ENCODE measurements around the gene C2orf76. TPM values are rescaled to one million over a fixed set of nuclear protein-coding genes. Genes with fewer than 3 reads are reported as not detected.

The C2orf76 gene
- total and polyA plus RNA-seq, 2 of the 4 experiments (the other 2 are of a cell fraction) = 10.6 to 12.6 TPM

DNA sequence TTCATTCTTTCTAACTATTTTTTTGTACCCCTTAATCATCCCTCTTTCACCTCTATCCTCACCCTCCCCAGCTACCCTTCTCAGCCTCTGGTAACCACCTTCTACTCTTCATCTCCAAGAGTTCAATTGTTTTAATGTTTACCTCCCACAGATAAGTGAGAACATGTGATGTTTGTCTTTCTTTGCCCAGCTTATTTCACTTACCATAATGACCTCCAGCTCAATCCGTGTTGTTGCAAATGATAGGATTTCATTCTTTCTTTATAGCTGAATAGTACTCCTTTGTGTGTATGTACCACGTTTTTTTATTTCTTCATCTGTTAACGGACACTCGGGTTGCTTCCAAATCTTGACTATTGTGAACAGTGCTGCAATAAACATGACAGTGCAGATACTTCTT lies 42.9 kb upstream of the C2orf76 start:
- Histone ChIP-seq H2AK5ac (ENCODE audit: low read depth, low read length) (no peak overlapping the region), H3K9ac (ENCODE audit: low read depth, low read length) (no peak overlapping the region), H4K20me1 (ENCODE audit: insufficient read depth, low read length) (no peaks in the 10 kb centered on the region), H2BK5ac (ENCODE audit: low read depth, low read length, poor library complexity, severe bottlenecking) (no peak overlapping the region), H4K8ac (ENCODE audit: low read depth in 2 of 2, low read length in 2 of 2) (no peak overlapping the region), H3K27me3 (ENCODE audit: control insufficient read depth, insufficient read depth, low read length) (no peaks in the 10 kb centered on the region), H3K4me3 (ENCODE audit: insufficient read depth, low read depth, low read length) (no peak overlapping the region), H3K23ac (ENCODE audit: low read depth, low read length) (no peak overlapping the region), H2BK120ac (ENCODE audit: low read depth, low read length) (no peak overlapping the region), H3K36me3 (ENCODE audit: control insufficient read depth, insufficient read depth, low read length) (no peaks in the 10 kb centered on the region), H2AK9ac (replicated peaks; ENCODE audit: low read depth, low read length, poor library complexity) (no peak overlapping the region), H3K4me2 (ENCODE audit: low read depth, low read length) (no peak overlapping the region), H2BK15ac (ENCODE audit: low read depth, low read length) (no peak overlapping the region), H3K9me3 (ENCODE audit: control insufficient read depth, insufficient read depth, low read length) (no peaks in the 10 kb centered on the region), H3K18ac (ENCODE audit: low read depth, low read length) (no peak overlapping the region), H3K4ac (ENCODE audit: low read depth, low read length) (no peak overlapping the region), H2AFZ (replicated peaks; ENCODE audit: low read length, poor library complexity) (no peak overlapping the region), H3K56ac (ENCODE audit: extremely low read depth, insufficient read depth, low read length) (no peak overlapping the region), H2BK20ac (ENCODE audit: low read depth, low read length) (no peak overlapping the region), H3K27ac (ENCODE audit: insufficient read depth, low read length) (no peak overlapping the region), H4K91ac (ENCODE audit: insufficient read depth, low read depth, low read length) (no peak overlapping the region), H3K9me1 (ENCODE audit: insufficient read depth, low read length) (no peaks in the 10 kb centered on the region), H3K4me1 (ENCODE audit: control insufficient read depth, insufficient read depth, low read length) (no peaks in the 10 kb centered on the region), H3K79me1 (ENCODE audit: low read depth in 1 of 2, low read length in 2 of 2) (no peaks in the 10 kb centered on the region), H3K14ac (replicated peaks; ENCODE audit: low read depth, low read length) (no peak overlapping the region), H4K5ac (ENCODE audit: low read depth, low read length) (no peak overlapping the region)
- POLR2A ChIA-PET (ENCODE audit: unreplicated experiment) = no interaction called here
- WGBS, 2 experiments (ENCODE audit: extremely low coverage in 2 of 2, insufficient read length in 1 of 2) = no CpG with 5 or more reads among the region's 4 CpGs
- intact Hi-C loops (cut with micrococcal nuclease) (loop anchor here (5.0 kb wide), 1 partner anchor 397 kb away; no protein-coding TSS in a partner anchor), dilution Hi-C loops (cut with HindIII; ENCODE audit: low sequenced_read_pairs, unreplicated experiment) (no loop called here), in situ Hi-C loops (cut with MboI; ENCODE audit: low sequenced_read_pairs) (no loop called here)
- DNase-seq (no peak), ATAC-seq (ENCODE audit: low read depth) (no peak)
- TF ChIP-seq POLR2A (IDR thresholded peaks at IDR 0.05; ENCODE audit: low read depth, low read length) = no peak
- TF ChIP-seq RAD21 (IDR thresholded peaks at IDR 0.05; ENCODE audit: low read length) = no peak
- TF ChIP-seq, protein P1, sequence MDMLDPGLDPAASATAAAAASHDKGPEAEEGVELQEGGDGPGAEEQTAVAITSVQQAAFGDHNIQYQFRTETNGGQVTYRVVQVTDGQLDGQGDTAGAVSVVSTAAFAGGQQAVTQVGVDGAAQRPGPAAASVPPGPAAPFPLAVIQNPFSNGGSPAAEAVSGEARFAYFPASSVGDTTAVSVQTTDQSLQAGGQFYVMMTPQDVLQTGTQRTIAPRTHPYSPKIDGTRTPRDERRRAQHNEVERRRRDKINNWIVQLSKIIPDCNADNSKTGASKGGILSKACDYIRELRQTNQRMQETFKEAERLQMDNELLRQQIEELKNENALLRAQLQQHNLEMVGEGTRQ (IDR thresholded peaks at IDR 0.05; ENCODE audit: low read depth, low read length) = no peak
- no peak for TF ChIP-seq SMC3 (IDR thresholded peaks at IDR 0.05; ENCODE audit: low read depth, low read length)
- TF ChIP-seq MAZ (IDR thresholded peaks at IDR 0.05; ENCODE audit: borderline replicate concordance, low read depth, low read length) = no peak
- CTCF ChIA-PET = interaction anchor here (1.3 kb wide), 1 partner anchor 67 kb away, joined by 6 read pairs; no protein-coding TSS in a partner anchor
- no TSS peak for BruUV-seq (replicated peaks)
